Measurements from ENCODE around the gene SV2B. TPM values are rescaled to one million over a fixed set of nuclear protein-coding genes. Genes with fewer than 3 reads are reported as not detected.

The SV2B gene
- total RNA-seq, 1 experiment from 2014 or later: not detected

DNA sequence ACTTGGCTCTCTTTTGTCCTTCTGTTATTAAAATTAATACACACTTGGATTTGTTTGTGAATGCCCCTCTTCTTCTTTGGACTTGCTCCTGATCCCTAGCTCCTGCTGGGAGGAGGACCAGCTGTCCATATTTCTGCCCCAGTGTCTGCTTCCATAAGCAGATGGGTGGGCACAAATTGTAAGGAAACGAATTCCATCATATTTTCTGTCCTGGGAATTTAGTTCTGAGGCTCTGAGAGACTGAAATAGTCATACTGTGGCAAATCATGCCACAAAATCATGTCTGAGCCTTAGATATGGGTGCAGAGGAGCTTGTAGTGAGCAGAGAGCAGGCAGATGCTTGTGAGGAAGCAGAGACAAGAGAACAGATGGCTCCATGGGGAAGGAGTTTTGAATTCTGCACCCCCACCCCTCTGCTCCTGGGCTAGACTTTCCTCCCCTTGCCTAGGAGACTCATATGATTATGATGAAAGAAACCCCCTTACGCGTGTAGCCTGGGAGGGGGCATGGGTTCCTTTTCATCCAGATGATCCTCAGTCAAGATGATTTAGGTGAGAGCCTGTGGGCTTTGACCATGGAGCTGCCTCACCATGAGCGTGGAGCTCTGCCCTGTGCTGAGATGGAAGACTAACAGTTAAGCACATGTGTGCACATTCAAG is 50.6 kb downstream of the SV2B start:
- H3K27me3 ChIP-seq: peaks cover 27% of the 10 kb centered on the region
- DNase-seq: no peak
- H3K4me3 ChIP-seq: no peak overlapping the region
- H3K9me3 ChIP-seq: no peaks in the 10 kb centered on the region
- no peaks in the 10 kb centered on the region for H3K36me3 ChIP-seq

DNA sequence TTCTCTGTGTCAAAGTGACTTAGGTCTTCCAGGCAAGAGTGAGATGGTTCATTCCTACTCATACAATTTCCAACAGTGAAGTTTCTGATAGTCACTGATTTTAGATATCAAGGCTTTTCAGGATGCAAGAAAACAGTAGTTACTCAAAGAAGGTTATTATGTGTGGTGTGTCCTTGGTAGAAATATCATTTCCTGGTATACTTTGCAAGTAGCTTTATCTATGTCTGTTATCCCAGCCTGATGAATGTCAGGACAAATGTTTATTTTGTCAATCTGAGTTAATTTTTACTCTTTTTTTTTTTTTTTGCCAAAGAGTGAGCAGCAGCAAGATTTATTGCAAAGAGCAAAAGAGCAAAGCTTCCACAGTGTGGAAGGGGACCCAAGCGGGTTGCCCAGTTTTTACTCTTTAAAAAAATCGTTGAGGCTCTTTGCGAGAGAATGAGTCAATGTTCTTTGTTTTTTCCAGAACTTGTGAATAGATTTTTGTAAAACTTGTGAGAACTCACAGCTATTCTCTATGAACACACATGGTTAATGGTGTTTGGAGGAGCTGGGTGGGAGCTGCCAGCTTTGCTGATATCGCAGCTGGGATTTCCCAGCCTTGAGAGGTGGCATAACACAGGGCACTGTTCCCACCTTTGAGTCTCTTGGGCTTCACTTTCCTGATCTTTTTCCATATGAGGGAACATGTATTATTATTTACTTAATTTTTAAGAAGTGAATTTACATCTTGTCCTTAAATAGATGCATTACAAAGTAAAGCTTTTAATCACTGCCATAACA is 51.9 kb downstream of the SV2B start:
- Histone ChIP-seq H3K4me3 (no peak overlapping the region), H3K9me3 (no peaks in the 10 kb centered on the region), H3K36me3 (no peaks in the 10 kb centered on the region), H3K27me3 (peaks cover 31% of the 10 kb centered on the region)
- no peak for DNase-seq

DNA sequence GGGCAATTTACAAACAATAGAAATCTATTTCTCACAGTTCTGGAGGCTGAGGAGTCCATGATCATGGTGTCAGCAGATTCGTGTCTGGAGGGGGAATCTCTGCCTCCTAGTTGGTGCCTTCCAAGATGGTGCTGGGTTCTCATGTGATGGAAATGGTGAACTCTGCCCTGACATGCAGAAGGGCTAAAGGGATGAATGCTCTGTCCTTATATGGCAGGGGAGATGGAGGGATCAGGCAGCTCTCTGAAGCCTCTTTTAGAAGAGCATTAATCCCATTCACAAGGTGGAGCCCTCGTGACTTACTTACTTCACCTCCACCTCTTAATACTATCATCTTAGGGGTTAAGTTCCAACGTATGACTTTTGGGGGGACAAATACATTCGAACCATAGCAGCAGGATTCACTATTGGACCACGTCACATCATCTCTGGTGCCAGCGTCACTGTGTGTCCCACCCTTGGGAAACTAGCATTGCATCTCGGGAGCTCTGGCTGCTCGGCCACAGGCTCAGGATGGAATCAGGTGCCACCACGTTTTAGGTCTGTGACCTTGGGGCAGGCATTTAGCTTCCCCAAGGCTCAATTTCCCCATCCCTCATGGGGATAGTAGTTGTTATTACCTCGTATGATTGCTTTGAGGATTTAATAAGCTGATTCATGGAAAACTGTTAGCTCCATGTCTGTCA is 53.0 kb downstream of the SV2B start:
- Histone ChIP-seq H3K4me3 (no peak overlapping the region), H3K27me3 (peaks cover 32% of the 10 kb centered on the region), H3K9me3 (no peaks in the 10 kb centered on the region), H3K36me3 (no peaks in the 10 kb centered on the region)
- no peak for DNase-seq

- H3K9me3 ChIP-seq: no peaks in the 10 kb centered on the region
- no peak overlapping the region for H3K4me3 ChIP-seq
- DNase-seq: no peak
- peaks cover 36% of the 10 kb centered on the region for H3K27me3 ChIP-seq
- H3K36me3 ChIP-seq: no peaks in the 10 kb centered on the region
Observed at GRCh38 chr15:91153954-91154353, 53.9 kb downstream of the SV2B start.

DNA sequence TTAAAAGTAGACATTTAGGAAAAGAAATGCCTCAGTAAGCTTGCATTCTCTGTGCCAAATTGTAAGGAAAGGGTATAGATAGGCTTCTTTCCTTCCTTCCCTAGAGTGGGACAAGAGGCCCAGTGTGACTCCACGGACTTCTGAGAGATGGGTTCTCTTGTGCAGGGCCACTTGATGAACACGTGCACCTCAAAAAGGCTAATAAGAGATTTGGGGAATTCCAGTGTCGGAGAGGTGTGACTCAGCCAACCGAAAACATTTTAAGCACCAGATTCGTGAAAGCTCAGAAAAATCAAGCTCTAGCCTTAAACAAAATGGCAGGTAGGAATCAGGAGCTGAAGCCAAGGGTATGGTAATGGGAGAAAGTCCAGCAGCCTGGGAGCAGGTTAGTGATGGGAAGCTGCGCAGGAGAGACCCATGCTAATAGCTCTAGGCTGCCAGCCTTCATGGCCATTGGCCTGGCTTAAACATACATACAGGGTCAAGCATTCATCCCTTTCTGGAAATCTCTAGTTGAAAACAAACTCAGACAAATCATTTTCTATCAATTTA is 56.2 kb downstream of the SV2B start:
- no peaks in the 10 kb centered on the region for H3K36me3 ChIP-seq
- DNase-seq: no peak
- no peaks in the 10 kb centered on the region for H3K9me3 ChIP-seq
- H3K4me3 ChIP-seq: no peak overlapping the region
- H3K27me3 ChIP-seq: peaks cover 32% of the 10 kb centered on the region

GRCh38 chr15:91158415-91159394 is 58.6 kb downstream of the SV2B start:
- DNase-seq: no peak
- H3K36me3 ChIP-seq: no peaks in the 10 kb centered on the region
- H3K27me3 ChIP-seq: peaks cover 22% of the 10 kb centered on the region
- no peak overlapping the region for H3K4me3 ChIP-seq
- no peaks in the 10 kb centered on the region for H3K9me3 ChIP-seq

DNA sequence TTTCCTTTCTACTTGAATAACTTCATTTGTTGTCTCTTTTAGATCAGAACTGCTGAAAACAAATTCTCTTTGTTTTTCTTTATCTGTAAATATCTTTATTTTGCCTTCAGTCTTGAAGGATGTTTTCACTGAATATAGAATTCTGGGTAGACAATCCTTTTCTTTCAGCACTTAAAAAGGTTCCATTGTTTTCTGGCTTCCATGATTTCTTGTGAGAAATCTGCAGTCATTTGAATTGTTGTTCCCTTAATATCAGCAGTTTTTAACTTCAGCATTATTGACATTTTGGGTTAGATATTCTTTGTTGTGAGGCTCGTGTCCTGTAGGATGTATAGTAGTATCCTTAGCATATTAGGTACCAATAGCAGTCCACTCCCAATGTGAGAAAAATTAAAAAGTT is 65.8 kb downstream of the SV2B start:
- H3K9me3 ChIP-seq: peaks cover 9% of the 10 kb centered on the region
- no peak overlapping the region for H3K4me3 ChIP-seq
- DNase-seq: no peak

GRCh38 chr15:91168457-91168856 is 68.4 kb downstream of the SV2B start:
- H3K36me3 ChIP-seq: no peaks in the 10 kb centered on the region
- H3K9me3 ChIP-seq: peaks cover 9% of the 10 kb centered on the region
- no peak for DNase-seq
- H3K4me3 ChIP-seq: no peak overlapping the region
- peaks cover 14% of the 10 kb centered on the region for H3K27me3 ChIP-seq

More for the DNA sequence above, 65.8 kb downstream of the SV2B start:
- no peaks in the 10 kb centered on the region for H3K36me3 ChIP-seq
- H3K27me3 ChIP-seq: peaks cover 4% of the 10 kb centered on the region; the same call in 1 of the 2 replicates

DNA sequence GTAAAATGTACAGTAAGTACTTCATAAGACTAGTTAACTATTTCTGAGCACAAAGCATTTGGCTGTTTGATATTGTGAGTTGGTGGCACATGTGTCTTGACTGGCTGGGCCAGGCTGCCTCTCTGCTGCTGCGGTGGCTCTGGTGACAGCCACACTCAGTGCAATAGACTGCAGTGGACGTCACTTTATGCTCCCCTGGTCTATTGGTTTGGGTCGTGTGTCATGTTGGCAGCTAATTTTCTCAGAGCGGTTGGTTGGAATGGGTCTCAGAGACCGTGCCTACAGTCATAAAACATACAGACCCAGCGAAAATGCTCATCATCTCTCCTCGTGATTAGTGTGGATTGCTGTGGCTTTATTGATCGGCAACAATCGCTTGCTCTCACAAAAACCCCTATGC is 71.3 kb downstream of the SV2B start:
- H3K36me3 ChIP-seq: no peaks in the 10 kb centered on the region

GRCh38 chr15:91182101-91182500 is 82.0 kb downstream of the SV2B start:
- Histone ChIP-seq H3K36me3 (no peaks in the 10 kb centered on the region), H3K4me3 (no peak overlapping the region)

More for the DNA sequence above, 71.3 kb downstream of the SV2B start:
- Histone ChIP-seq H3K4me3 (no peak overlapping the region), H3K9me3 (no peaks in the 10 kb centered on the region), H3K27me3 (peaks cover 14% of the 10 kb centered on the region)
- no peak for DNase-seq

GRCh38 chr15:91183596-91183995 is 83.5 kb downstream of the SV2B start:
- no peak for DNase-seq
- H3K9me3 ChIP-seq: no peaks in the 10 kb centered on the region
- no peaks in the 10 kb centered on the region for H3K36me3 ChIP-seq
- H3K4me3 ChIP-seq: no peak overlapping the region
- H3K27me3 ChIP-seq: peaks cover 10% of the 10 kb centered on the region; the same call in 1 of the 2 replicates

More at GRCh38 chr15:91182101-91182500, 82.0 kb downstream of the SV2B start:
- Histone ChIP-seq H3K9me3 (no peaks in the 10 kb centered on the region), H3K27me3 (peaks cover 10% of the 10 kb centered on the region; the same call in 1 of the 2 replicates)
- DNase-seq: no peak

DNA sequence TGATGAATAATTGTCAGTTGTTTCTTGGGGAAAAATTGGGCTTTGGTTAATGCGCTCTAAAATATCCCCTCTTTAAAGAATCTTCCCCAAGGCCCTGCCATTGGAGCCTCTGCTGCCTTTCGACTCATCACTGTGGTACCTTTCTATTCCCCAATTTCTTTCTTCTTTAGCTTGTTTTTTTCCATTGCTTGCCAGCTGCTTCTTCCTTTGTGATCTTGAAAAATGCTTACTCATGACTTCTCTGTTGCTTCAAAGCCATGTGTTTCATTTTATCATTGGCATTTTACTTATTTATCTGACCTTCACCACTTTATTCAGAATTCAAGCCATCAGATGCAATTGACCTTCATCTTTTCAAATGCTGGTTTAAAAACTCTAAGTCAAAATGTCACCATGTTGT is 84.4 kb downstream of the SV2B start:
- H3K27me3 ChIP-seq: peaks cover 10% of the 10 kb centered on the region; the same call in 1 of the 2 replicates
- no peak for DNase-seq
- H3K9me3 ChIP-seq: no peaks in the 10 kb centered on the region
- no peaks in the 10 kb centered on the region for H3K36me3 ChIP-seq
- H3K4me3 ChIP-seq: no peak overlapping the region

- Histone ChIP-seq H3K36me3 (no peaks in the 10 kb centered on the region), H3K9me3 (no peaks in the 10 kb centered on the region), H3K4me3 (no peak overlapping the region), H3K27me3 (peaks cover 11% of the 10 kb centered on the region)
- DNase-seq: no peak
Observed at GRCh38 chr15:91186904-91187656, 87.0 kb downstream of the SV2B start.

- H3K27me3 ChIP-seq: peaks cover 4% of the 10 kb centered on the region
- H3K36me3 ChIP-seq: no peaks in the 10 kb centered on the region
- H3K4me3 ChIP-seq: no peak overlapping the region
- DNase-seq: no peak
- no peaks in the 10 kb centered on the region for H3K9me3 ChIP-seq
Observed at GRCh38 chr15:91192285-91192684, 92.2 kb downstream of the SV2B start.

DNA sequence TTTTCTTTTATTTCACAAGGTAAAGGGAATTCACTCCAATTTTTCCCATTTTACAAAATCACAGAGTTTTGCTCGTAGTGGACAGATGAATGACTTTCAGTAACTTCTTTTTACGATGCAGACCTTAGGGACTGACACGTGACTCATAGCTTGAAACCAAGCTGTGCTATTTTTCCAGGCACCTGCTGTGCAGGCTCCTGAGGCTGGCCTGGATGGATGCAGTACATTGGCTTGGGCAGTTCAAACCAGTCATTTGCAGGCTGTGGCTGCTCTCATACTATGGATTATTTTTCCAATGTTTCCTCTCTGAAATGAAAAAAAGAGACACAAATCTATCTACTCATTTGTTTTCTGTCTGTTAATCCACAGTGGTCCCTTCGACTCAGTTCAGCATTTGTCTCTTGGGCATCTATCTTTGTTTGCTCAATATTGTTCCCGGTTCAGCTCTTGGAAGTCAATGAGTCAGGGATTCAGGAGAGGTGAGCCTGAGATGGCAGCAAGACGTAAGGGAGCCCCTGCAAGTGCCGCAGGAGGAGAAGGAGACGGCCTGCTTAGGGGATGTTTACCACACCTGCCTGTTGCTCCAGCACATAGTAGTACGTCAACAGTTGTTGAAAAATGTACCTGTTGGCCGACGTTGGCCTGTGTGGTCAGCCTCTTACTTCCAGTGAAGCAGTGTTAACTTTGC is 92.8 kb downstream of the SV2B start:
- no peak overlapping the region for H3K4me3 ChIP-seq
- H3K36me3 ChIP-seq: no peaks in the 10 kb centered on the region
- DNase-seq: no peak
- peaks cover 4% of the 10 kb centered on the region for H3K27me3 ChIP-seq
- no peaks in the 10 kb centered on the region for H3K9me3 ChIP-seq

Data from MG63 (cell line).